ENCODE results near the gene TINAGL1. TPM values are rescaled to one million over a fixed set of nuclear protein-coding genes. Genes with fewer than 3 reads are reported as not detected.

Gene TINAGL1
- total RNA-seq, 1 donor from 2014 or later = 5.7 TPM

DNA sequence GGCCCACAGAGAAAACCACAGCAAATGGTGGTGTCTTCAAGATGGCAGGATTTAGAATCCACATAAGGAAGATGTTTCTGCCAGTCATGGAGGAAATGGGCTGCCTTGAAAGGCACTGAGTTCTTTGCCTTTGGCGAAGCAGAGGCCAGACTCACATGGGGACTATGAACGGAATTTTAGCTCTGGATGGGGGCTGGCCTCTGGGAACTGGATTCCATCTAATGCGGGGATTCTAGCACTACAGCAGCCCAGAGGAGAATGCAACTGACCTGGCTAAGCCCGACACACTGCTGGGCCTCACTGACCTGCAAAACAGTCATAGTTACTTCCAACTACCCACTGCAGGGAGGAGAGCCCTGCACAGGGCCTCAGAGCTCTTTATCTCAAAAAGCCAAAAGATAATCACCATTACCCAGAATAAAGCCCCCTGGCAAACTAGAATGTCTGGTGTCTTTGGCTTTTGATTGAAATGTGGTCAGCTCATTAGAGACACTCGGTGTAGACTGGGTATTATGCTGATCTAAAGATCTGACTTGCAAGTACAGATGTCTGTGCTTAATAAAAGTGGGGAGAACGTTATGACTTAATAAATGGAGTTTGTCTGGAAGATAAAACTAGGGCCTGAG, 52.7 kb downstream of the TINAGL1 start:
- no peaks in the 10 kb centered on the region for H3K9me3 Mint-ChIP-seq (ENCODE audit: unreplicated experiment)
- Histone ChIP-seq H3K27ac (ENCODE audit: low read depth, low read length) (no peak overlapping the region), H3K4me3 (ENCODE audit: insufficient read depth, low read depth, low read length) (no peak overlapping the region), H4K20me1 (ENCODE audit: insufficient read depth, low read length) (peaks cover 67% of the 10 kb centered on the region), H3K36me3 (ENCODE audit: insufficient read depth, low read length) (peaks cover 22% of the 10 kb centered on the region), H3K9ac (ENCODE audit: low read length) (no peak overlapping the region), H2AFZ (ENCODE audit: low read depth, low read length) (no peak overlapping the region), H3K9me3 (ENCODE audit: insufficient read depth, low read depth, low read length) (no peaks in the 10 kb centered on the region), H3K4me2 (ENCODE audit: low read length) (no peak overlapping the region), H3K27me3 (ENCODE audit: insufficient read depth, low read length) (no peaks in the 10 kb centered on the region), H3K79me2 (ENCODE audit: insufficient read depth, low read length) (peaks cover 3% of the 10 kb centered on the region), H3K4me1 (ENCODE audit: insufficient read depth, low read length) (peaks cover 35% of the 10 kb centered on the region)
- no peak for TF ChIP-seq EZH2 (IDR thresholded peaks at IDR 0.05; ENCODE audit: insufficient read depth, low read length)
- TF ChIP-seq, protein P1, sequence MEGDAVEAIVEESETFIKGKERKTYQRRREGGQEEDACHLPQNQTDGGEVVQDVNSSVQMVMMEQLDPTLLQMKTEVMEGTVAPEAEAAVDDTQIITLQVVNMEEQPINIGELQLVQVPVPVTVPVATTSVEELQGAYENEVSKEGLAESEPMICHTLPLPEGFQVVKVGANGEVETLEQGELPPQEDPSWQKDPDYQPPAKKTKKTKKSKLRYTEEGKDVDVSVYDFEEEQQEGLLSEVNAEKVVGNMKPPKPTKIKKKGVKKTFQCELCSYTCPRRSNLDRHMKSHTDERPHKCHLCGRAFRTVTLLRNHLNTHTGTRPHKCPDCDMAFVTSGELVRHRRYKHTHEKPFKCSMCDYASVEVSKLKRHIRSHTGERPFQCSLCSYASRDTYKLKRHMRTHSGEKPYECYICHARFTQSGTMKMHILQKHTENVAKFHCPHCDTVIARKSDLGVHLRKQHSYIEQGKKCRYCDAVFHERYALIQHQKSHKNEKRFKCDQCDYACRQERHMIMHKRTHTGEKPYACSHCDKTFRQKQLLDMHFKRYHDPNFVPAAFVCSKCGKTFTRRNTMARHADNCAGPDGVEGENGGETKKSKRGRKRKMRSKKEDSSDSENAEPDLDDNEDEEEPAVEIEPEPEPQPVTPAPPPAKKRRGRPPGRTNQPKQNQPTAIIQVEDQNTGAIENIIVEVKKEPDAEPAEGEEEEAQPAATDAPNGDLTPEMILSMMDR (IDR thresholded peaks at IDR 0.05; ENCODE audit: insufficient read depth, low read depth, low read length) = no peak
- peaks cover 37% of the 10 kb centered on the region for H3K4me1 Mint-ChIP-seq (ENCODE audit: low read depth, unreplicated experiment)
- no peaks in the 10 kb centered on the region for H3K27me3 Mint-ChIP-seq (ENCODE audit: low read depth, unreplicated experiment)
- DNase-seq (ENCODE audit: low read depth) = no peak
- peaks cover 26% of the 10 kb centered on the region for H3K36me3 Mint-ChIP-seq (ENCODE audit: low read depth, unreplicated experiment)
- H3K27ac Mint-ChIP-seq (ENCODE audit: unreplicated experiment) = peak overlapping the region; percentile 69
- no peak for FAIRE-seq
- peak overlapping the region; percentile 34 for H3K4me3 Mint-ChIP-seq (ENCODE audit: unreplicated experiment)

DNA sequence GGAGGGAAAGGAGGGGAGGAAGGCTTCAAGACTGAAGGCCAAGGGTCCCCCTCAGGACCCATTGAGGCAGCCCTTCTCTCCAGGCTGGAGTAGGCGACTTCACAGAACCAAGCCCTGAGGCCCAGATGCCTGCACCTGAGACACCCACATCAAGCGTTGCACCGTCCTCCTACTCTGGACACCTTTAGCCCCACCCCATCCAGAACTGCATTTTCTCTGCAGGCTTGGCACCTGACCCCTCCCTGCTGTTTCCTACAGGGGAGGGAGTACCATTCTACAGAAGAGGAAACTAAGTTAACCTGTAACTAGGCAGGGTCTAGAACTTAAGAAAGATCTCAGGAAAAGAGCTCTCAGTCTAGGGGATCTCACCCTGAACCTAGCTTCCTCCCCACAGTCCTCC, 56.3 kb downstream of the TINAGL1 start:
- peaks cover 39% of the 10 kb centered on the region for H3K79me2 ChIP-seq (ENCODE audit: insufficient read depth, low read length)

More for the DNA sequence above, 56.3 kb downstream of the TINAGL1 start:
- TF ChIP-seq, protein P1 (IDR thresholded peaks at IDR 0.05; ENCODE audit: insufficient read depth, low read depth, low read length) = no peak
- no peak for TF ChIP-seq EZH2 (IDR thresholded peaks at IDR 0.05; ENCODE audit: insufficient read depth, low read length)
- peaks cover 25% of the 10 kb centered on the region for H3K36me3 ChIP-seq (ENCODE audit: insufficient read depth, low read length)
- Mint-ChIP-seq H3K4me3 (ENCODE audit: unreplicated experiment) (no peak overlapping the region), H3K4me1 (ENCODE audit: low read depth, unreplicated experiment) (peaks cover 43% of the 10 kb centered on the region), H3K27ac (ENCODE audit: unreplicated experiment) (no peak overlapping the region), H3K9me3 (ENCODE audit: unreplicated experiment) (no peaks in the 10 kb centered on the region), H3K27me3 (ENCODE audit: low read depth, unreplicated experiment) (no peaks in the 10 kb centered on the region), H3K36me3 (ENCODE audit: low read depth, unreplicated experiment) (peaks cover 27% of the 10 kb centered on the region)
- no peaks in the 10 kb centered on the region for H3K9me3 ChIP-seq (ENCODE audit: insufficient read depth, low read depth, low read length)
- FAIRE-seq (no peak), DNase-seq (ENCODE audit: low read depth) (no peak)
- no peak overlapping the region for H3K9ac ChIP-seq (ENCODE audit: low read length)
- no peaks in the 10 kb centered on the region for H3K27me3 ChIP-seq (ENCODE audit: insufficient read depth, low read length)
- no peak overlapping the region for H3K4me3 ChIP-seq (ENCODE audit: insufficient read depth, low read depth, low read length)
- H3K4me1 ChIP-seq (ENCODE audit: insufficient read depth, low read length) = peaks cover 9% of the 10 kb centered on the region
- peaks cover 85% of the 10 kb centered on the region for H4K20me1 ChIP-seq (ENCODE audit: insufficient read depth, low read length)
- H3K4me2 ChIP-seq (ENCODE audit: low read length) = no peak overlapping the region
- no peak overlapping the region for H2AFZ ChIP-seq (ENCODE audit: low read depth, low read length)
- H3K27ac ChIP-seq (ENCODE audit: low read depth, low read length) = no peak overlapping the region

Measured in astrocyte (in vitro differentiated cells and primary cell).